ENCODE data around the gene CD177.
"Not testable (repeated sequence)": the region's sequence is repeated elsewhere in the genome, so short reads cannot be mapped to it uniquely, and the experiment has no call there.

Gene CD177

DNA sequence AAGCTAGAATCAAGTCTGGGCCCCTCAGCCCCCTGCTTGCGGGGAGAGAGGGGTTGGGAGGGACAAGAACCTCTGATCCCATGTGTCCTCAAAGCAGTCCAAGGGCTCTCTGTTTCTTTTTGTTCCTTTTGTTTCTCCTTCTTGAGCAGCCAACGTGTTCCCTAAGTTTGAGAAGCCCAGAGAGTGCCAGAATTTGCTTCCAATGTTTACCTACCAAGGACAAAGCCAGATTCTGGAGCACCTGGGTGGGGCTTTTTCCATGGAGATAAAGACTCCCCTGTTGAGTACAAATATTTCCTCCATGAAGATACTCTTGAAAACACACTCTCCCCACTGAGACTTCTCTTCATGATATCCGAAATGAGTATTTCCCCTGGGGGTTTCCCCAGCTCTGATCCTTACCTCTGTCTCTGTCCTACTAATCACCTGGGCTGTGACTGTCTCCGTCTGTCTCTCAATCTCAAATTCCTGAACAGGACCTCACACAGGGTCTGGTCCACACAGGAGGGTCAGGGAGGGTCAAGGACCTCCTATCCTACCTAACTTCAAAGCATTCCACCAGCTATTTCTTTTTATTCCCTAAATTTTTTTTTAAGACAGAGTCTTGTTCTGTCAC is 27.4 kb downstream of the CD177 start:
- DNase-seq (ENCODE audit: low read depth in 2 of 2) = no peak

DNA sequence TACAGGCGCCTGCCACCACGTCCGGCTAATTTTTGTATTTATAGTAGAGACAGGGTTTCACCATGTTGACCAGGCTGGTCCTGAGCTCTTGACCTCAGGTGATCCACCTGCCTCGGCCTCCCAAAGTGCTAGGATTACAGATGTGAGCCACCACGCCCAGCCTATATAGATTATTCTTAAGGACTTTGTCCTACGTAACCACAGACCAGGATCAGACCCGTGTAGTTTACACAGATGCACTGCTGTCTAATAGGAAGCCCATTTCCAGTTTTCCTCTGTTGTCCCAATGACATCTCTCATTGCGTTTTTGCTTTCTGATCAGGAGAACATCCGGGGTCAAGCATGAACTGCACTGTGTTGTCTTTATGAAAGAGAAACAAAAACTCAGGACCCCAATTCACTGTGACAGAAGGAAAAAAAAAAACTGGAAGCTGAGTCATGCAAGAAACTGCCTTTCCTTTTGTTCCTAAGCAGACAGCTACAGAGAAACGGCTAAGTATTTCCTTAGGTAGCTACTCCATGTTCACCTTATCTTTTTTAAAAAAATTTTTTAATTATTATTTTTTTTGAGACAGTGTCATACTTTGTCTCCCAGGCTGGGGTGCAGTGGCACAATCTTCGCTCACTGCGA is 29.2 kb downstream of the CD177 start:
- not testable (repeated sequence) for DNase-seq (ENCODE audit: low read depth in 2 of 2)

DNA sequence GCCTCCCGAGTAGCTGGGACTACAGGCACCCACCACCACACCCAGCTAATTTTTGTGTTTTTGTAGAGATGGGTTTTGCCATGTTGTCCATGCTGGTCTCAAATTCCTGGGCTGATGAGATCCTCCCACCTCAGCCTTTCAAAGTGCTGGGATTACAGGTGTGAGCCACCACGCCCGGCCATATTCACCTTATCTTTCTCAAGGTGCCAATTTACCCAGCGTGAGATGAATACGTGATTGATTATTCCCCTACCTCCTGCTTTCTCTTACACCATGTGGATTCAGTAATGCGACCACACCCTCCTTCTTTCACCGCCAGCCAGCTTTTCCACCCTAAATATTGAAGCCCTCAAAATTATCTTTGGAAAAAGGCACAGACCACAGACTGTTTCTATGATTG is 29.8 kb downstream of the CD177 start:
- DNase-seq (ENCODE audit: low read depth in 2 of 2) = not testable (repeated sequence)

DNA sequence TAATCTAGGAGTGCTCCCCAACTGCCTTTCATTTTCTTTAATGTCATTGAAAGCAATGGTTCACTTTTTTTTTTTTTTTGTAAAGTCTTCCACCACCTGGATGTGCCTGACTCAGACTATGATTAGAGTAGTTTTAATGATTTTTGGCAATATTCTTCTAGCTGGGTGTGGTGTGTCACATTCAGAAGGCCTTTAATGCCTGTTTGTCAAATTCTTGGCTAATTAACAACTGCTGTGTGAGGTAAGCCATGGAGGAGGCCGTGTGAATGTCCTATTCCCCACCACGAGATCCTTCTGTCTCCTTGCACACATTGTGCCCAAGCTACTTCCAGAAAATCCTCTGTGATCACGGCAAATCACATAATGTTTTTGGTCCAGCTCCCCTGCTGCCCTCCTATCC is 30.3 kb downstream of the CD177 start:
- DNase-seq (ENCODE audit: low read depth in 2 of 2) = not testable (repeated sequence)

DNA sequence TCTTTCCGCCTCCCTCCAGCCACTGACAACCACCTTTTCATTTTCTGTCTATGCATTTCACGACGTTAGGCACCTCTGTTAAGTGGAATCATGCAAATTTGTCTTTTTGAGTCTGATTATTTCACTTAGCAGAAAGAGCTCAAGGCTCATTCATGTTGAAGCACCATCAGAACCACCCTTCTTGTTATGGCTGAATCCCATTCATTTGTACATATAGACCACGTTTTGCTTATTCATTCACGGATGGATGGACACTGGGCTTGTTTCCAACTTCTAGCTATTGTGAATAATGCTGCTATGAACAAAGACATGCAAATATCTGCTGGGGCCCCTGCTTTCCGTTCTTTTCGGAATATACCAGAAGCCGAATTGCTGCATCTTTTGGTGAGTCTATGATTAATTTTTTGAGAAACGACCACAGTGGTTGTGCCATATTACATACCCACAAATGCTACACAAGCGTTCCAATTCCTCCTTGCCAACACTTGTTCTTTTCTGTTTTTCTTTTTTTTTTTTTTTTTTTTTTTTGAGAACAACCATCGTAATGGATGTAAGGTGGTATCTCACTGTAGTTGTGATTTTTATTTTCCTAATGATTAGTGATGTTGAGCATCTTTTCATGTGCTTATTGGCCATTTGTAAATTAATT is 37.5 kb downstream of the CD177 start:
- not testable (repeated sequence) for DNase-seq (ENCODE audit: low read depth in 2 of 2)

DNA sequence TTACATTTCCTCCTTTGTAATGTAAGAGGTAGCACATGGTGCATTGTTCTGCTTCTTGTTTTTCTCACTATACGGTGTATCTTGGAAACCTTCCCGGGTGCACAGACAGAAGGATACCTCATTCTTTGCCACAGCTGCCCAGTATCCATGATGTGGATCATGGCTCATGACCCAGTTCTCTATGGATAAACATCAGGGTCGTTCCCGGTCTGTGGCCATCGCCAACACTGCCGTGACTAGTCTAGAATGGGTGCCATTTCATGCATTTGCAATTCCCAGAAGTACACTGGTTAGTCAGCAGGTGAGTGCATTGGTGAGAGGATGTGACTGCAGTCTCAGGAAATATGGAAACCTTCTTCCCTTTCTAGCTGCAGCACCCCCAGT is 38.1 kb downstream of the CD177 start:
- DNase-seq (ENCODE audit: low read depth in 2 of 2) = not testable (repeated sequence)

DNA sequence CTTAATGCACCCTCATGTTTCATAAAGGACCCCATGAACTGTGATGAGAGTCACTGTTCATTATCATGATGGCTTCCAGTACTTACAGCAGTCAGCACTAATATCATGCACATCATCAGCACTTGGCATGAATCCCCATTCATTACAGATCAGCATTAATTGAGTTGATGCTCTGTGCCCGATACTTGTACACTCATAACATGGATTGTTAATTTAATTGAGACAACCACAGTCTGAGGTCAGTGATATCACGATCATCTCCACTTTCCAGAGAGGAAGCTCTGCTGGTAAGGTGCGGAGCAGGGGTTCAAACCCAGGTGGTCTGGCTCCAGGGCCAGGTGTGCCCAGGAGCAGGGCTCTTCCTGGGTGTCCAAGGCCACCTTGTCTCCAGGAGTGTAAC is 40.0 kb downstream of the CD177 start:
- not testable (repeated sequence) for DNase-seq (ENCODE audit: low read depth in 2 of 2)

DNA sequence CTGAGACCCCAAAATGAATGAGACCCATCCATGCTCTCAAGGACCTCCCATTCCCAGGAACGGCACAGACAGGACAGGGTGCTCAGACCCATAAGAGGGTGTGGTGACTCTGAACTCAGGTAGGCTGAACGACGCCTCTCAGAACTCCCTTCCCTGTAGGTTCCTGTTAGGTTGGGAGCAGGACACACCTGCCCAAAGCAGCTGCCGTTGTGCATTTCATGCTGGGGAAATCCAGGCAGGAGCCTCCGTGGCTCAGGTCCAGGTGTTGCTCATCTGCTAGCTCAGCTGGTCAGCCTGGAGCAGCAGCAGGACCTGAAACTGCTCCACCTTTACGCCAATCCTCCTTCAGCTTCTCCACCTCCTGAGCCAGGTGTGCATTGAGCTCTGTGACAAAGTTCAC is 42.1 kb downstream of the CD177 start:
- DNase-seq (ENCODE audit: low read depth in 2 of 2) = no peak

DNA sequence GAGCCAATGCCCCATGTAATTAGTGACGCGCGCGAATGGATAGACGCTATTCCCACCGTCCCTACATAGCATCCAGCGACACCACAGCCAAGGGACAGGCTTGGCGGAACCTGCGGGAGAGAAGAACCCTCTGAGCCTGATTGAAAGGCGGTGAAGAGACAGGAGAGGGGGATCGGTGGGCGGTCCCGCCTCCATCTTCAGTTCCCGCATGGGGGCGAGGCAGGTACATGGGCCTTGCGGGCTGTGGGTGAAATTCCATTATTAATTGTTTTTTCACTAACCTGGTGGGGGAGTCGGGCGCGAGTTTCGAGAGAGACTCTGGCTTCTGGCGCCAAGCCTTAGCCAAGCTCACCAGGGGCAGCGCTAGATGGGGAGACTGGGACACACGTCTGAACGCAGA is 52.8 kb downstream of the CD177 start:
- no peak for DNase-seq (ENCODE audit: low read depth in 2 of 2)

DNA sequence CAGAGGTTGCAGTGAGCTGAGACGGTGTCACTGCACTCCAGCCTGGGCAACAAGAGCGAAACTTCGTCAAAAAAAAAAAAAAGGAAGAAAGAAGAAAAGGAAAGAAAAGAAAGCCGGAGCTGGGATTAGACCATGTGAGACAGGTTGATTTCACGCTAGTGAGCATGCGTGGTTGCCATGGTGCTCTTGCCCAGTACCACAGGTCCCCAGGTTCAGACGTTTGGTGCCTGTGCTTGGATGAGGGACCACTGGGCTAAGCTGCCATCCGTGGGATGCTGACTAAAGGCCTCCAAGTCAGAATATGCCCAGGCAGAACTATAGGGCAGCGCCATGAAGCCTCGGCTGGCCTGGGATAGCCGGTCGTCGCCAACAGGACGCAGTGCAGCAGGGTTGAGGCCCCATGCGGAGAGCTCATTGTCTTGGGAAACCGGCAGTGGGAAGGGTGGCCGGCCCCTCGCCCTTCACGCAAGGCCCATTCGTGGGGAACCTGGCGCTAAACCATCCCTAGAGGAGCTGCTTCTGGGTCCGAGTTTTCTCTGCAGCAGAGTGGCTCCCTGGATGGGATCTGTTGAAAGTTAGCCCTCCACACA is 54.0 kb downstream of the CD177 start:
- no peak for DNase-seq (ENCODE audit: low read depth in 2 of 2)

DNA sequence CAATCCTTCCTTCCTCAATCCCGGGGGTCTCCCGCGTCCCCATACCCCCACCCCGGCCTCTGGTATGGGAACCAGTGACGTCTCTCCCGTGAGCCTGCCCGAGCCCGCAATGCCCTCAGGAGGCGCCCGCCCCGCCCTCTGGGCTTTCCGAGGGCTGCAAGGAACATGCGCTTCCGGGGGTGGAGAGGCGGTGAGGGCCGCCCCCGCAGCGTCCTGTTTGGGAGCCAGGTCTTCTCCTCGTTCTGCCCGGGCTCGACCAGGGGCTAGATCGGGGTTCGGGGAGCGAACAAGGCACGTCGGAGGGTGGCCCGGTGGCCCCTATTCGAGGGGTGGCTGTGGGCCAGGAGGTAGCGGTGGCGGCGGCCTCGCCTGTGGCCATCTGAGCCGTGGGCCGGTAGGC is 54.6 kb downstream of the CD177 start:
- DNase-seq (ENCODE audit: low read depth in 2 of 2) = no peak

DNA sequence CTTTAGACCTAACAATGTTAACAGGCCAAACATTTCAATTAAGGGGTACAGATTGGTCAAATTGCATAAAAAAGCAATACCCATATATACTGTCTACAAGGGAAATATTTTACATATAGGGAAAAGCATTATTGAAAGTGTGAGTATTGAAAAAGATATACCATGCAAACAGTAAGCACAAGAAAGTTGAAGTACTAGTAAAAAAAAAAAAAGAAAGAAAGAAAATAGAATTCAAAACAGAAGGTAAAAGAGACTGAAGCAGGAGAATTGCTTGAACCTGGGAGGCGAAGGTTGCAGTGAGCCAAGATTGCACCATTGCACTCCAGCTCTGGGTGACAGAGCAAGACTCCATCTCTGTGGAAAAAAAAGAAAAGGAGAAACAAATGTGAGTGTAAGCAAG is 55.9 kb downstream of the CD177 start:
- no peak for DNase-seq (ENCODE audit: low read depth in 2 of 2)

DNA sequence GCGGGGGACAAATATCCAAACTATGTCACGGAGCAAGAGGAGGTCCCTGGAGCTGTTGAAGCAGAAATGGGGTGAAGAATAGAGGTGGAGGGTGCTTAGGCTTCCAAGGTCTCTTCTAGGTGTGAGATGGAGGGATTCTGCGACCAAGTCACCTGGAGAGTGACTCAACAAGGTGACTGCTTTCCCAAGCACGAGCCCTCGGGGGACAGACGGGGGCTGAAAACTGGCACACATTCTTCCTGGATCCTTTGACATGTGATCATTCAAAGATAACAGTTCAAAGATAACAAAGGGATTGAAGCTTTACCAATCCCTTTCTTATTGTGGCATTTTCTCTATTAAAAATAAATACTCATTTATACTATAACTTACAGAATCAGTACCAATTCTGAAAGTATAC is 59.0 kb downstream of the CD177 start:
- DNase-seq (ENCODE audit: low read depth in 2 of 2) = no peak
